GM12891 (cell line): ENCODE measurements around the gene ANKRD44.

ENCODE experiments used
- PAX5 ChIP-seq: IDR thresholded peaks from 2 replicates; pipeline ENCODE4 v1.6.1; 2011; ENCODE audit warnings: low read length, moderate library complexity, mild to moderate bottlenecking; ENCODE audit not compliant: insufficient read depth, severe bottlenecking
- POLR2A ChIP-seq: IDR thresholded peaks from 2 replicates; pipeline ENCODE4 v1.6.1; 2011; ENCODE audit warnings: low read depth, low read length, control low read depth
- POLR2AphosphoS5 ChIP-seq: IDR thresholded peaks from 2 replicates; pipeline ENCODE4 v1.6.1; 2011; ENCODE audit warnings: low read depth, low read length, control low read depth

DNA sequence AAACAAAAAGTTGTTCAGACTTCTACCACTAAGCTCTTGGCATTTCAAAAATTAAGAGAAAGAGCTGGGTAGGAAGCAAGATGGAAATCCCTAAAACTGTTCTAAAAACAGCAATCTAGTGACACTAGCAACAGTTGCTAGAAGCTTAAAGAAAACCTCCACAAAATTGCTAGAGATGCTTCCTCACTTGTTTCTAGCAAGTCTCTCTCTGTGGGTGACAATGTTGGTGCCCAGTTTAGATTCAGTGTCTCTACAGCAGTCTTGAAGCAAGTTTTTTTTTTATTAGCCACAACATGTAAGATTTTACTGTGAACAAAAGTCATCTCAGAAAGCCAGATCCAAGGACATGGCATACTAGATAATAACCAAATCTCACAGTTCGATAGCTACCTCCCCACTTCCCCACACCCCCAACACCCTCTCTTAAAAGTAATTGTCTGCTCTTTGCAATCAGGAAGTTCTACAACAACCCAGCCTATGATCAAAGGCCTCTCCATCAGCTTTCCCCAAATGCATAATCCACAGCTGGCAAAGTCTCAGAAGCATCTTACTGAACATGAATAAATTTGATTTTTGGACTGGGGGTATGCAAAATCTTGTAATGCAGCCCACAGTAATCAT lies 70.0 kb downstream of the ANKRD44 start:
- TF ChIP-seq POLR2AphosphoS5 (no peak), POLR2A (no peak), PAX5 (no peak)
